Subcutaneous adipose tissue (tissue), 4 donors: Measurements from ENCODE around the gene RTN4R. TPM values are rescaled to one million over a fixed set of nuclear protein-coding genes. Genes with fewer than 3 reads are reported as not detected.

ENCODE experiments used
- total RNA-seq, 4 donors: library from RNA; depleted of rRNA; stranded (reverse); fragments of >200 nt; gene quantifications; one replicate each; pipeline ENCODE4 v1.1.0, GENCODE V29; 2016
- TF ChIP-seq, protein P1 (sequence below): fragments of 450-650 bp; IDR thresholded peaks from one replicate; pipeline ENCODE4 v1.5.1; 2016; ENCODE audit warnings: low read depth, mild to moderate bottlenecking, control low read depth, antibody characterized with exemption, moderate library complexity

Gene RTN4R
- total RNA-seq, 4 donors from 2014 or later, result 0.68 to 0.82 TPM; not detected in 2

DNA sequence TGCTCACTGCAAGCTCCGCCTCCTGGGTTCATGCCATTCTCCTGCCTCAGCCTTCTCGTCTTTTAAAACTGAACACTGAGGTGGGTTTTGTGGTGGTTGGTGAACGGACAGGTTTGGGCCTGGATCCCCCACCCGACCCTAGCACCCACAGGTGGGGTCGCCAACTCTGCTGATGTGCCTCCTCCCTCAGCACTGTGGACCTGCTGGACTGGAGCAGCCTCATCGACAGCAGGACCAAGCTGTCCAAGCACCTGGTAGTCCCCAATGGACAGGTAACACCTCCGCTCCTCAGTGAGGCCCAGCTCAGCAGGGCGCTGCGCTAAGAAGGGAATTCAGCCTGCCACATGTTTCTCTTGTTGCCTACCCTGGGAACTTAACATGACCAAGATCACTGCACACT is 36.5 kb upstream of the RTN4R start:
- TF ChIP-seq, protein P1, sequence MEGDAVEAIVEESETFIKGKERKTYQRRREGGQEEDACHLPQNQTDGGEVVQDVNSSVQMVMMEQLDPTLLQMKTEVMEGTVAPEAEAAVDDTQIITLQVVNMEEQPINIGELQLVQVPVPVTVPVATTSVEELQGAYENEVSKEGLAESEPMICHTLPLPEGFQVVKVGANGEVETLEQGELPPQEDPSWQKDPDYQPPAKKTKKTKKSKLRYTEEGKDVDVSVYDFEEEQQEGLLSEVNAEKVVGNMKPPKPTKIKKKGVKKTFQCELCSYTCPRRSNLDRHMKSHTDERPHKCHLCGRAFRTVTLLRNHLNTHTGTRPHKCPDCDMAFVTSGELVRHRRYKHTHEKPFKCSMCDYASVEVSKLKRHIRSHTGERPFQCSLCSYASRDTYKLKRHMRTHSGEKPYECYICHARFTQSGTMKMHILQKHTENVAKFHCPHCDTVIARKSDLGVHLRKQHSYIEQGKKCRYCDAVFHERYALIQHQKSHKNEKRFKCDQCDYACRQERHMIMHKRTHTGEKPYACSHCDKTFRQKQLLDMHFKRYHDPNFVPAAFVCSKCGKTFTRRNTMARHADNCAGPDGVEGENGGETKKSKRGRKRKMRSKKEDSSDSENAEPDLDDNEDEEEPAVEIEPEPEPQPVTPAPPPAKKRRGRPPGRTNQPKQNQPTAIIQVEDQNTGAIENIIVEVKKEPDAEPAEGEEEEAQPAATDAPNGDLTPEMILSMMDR, result no peak

DNA sequence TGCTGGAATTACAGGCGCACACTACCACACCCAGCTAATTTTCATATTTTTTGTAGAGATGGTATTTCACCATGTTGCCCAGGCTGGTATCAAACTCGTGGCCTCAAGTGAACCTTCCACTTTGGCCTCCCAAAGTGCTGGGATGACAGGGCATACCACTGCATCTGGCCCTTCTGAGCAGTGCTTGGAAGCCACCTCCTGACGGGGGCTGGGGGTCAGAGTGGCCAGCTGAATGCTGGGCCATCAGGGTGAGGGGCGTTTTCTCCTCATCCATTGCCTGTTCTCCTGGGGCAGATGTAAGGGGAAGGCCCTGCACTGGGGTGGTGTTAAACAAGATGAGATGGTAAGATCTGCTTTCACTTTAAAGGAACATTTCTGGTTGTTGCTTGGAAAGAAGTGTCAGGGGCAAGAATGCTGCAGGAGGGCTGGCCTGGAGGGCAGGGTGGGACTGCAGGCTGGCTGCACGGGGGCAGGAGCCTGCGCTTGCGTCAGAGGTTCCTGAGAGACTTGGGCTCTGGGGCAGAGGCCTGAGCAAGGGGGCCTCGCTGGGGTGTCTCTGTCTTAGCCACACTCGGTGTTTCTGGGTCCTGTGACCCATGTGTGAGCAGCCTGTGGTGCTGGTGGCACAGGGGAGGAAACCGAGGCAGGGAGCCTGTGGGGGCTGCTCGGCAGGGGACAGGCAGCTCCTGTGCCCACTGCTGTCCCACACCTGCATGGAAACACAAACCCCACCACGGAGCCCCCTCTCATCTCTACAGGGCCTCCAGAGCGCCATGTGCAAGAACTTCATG is 34.5 kb upstream of the RTN4R start:
- TF ChIP-seq, protein P1, result no peak

DNA sequence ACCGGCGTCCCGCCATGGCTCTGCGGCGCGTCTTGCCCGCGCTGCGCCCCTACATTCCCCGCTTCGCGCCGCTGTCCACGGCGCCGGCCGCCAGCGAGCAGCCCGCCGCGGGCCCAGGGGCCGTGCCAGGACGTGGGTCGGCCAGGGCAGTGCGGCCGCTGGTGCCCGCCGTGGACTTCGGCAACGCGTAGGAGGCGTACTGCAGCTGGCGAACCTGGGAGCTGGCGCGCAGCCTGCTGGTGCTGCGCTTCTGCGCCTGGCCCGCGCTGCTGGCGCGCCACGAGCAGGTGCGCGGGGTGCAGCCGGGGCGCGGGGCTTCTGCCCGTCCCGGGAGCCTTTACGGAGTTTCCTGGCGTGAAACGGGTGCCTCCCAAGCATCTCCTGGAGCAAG is 31.6 kb upstream of the RTN4R start:
- TF ChIP-seq, protein P1, result no peak

DNA sequence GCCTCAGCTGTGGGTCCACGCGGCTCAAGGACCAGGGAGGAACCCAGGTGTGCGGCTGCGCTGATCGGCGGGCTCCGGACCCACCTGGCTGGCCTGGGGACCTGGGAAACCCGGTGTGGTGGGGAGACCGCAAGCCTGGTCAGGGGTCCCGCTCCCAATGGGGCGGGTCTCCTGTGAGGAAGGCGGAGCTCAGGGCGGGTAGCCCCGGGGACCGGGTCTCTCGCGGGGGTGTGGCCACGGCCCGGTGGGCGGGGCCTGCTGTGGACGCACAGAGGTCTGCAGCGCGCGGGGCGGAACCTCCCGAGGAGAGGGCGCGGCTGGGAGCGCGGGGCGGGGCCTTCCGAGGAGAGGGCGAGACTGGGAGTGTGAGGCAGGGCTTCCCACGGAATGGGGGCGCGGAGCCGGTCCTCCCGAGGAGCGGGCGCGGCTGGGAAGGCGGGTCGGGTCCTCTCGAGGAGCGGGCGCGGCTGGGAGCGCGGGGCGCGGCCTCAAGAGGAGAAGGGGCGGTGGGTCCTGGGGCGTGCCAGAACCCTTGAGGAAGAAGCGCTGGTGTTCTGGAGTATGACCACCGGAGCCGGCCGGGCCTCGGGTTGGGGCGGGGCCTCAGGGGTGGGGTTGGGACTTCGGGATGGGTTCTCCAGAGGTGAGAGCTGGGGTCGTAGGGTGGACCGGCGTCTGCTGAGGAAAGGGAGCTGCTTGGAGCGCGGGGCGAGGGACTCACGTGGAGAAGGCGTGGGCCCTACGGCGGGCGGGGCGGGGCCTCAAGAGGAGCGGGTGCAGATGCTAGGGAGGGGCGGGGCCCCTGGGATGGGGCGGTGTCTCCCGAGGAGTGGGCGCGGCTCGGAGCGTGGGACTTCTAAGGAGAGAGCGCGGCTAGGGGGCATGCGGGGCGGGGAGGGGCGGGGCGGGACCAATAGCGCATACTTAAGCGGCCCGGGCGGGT is 31.0 kb upstream of the RTN4R start:
- TF ChIP-seq, protein P1, result no peak

DNA sequence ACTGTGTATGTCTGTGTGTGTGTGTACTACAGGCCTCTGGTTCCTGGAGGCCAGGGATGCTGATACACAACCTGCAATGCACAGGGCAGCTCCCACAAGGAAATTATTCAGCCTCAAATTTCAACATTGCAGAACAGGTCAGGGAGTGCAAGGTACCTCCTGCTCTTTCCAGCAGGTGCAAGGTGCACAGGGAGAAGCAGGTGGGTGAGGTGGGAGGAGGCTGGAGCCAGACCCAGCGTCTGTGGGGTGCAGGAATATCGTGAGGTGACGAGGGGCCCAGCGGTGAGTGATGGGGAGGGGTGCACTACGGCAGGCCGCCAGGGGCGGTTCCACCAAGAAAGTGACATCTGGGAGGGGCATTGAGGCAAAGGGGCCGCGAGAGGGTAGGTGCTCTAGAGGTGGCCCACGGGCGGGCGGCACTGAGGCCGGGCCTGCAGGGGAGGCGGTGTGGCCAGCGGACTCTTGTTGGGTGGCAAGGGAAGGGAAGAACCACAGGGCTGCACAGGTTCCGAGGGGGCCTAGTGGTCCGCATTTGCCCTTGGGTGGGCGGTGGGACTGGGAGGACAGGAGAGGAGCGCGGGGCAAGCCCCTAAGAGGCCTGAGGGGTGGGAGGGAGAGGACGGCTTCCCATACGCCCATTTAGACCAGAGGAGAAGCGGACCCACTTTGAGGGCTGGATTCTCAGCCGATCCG is 30.1 kb upstream of the RTN4R start:
- TF ChIP-seq, protein P1, result no peak

DNA sequence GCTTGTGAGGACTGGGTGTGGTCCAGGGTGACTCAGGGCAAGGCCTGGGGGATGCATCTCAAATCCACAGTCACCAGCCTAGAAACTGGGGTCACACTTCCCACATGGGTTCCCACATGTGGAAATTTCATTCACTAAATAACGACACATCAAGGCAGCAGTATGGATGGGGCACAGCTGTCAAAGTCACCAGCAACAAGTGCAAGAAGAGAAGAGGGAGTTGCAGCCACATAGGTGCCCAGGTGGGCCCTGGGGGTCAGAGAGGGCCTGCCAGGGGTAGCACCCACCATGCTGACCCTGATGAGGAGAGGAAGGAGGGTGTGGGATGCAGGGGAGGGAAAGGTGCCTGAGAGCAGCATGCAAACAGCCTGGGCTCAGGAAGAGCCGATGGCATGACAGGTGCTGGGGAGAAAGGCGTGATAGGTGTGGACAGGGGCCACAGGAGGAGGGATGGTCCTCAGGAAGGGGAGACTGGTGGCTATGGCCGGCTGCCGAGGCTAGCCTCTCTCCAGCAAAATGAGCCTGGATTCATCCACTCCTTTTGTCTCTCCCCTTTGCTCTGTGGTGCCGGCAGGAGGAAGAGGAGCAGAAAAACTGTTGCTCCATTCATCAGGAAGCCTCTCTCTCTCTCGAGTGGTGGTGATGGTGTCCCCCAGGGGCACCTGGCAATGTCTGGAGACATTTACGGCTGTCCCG is 29.4 kb upstream of the RTN4R start:
- TF ChIP-seq, protein P1, result no peak
